Measurements from ENCODE around the gene APOO.
"Not testable (repeated sequence)": the region's sequence is repeated elsewhere in the genome, so short reads cannot be mapped to it uniquely, and the experiment has no call there.

The APOO gene

DNA sequence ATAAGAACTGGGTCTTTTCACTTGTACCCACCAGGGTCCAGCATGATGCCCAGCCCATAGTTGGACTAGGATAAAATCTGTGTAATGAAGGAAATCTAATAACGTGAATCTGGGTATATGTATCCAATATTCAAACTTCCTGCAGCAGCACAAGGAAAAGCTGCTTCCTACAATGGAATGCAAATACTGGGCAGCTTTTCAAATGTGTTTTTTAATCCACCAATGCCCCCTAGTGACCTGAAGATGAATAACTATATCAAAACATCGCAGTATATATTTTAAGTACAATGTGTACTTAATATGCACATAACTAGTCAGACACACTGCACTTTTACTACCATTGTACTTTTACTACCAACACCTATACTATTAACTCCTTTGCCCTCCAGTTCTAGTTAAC is 5.3 kb downstream of the APOO start:
- peak; percentile 49 to 58 for DNase-seq

DNA sequence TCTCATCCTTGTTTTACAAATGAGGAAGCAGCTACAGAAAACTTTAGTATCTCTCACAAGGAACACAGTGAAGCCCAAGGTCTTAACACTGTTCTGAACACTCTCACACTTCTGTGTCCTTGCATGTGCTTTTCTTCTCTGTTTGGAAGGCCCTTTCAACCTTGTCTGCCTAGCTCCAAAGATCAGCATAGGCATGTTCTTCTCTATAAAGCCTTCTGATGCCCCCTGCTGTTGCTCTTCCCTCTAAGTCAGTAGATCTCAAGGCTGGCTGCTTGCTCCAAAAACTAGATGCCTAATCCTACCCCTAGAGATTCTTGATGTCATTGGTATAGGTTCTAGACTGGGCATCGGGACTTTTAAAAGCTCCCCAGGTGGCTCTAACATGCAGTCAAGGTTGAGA is 5.9 kb downstream of the APOO start:
- peak; percentile 74 to 76 for DNase-seq

DNA sequence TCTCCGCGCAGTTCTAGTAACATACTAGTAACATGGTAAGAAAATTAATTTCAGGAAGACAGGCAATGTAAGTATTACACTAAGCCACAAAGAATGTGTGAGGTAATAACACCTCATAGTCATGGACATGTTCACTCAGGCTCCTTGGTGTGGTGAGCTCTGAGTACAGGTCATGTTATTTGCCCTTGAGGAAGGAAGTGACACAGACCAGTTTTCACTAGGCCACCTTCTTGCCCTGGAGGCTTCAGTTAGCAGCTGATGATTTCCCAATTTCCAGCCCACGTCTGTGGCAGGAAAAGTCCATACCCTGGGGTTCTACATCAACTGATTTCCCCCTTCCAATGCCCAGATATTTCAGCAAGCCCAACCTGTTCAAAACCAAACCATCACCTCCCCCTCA is 6.7 kb downstream of the APOO start:
- peak; percentile 71 to 84 for DNase-seq

DNA sequence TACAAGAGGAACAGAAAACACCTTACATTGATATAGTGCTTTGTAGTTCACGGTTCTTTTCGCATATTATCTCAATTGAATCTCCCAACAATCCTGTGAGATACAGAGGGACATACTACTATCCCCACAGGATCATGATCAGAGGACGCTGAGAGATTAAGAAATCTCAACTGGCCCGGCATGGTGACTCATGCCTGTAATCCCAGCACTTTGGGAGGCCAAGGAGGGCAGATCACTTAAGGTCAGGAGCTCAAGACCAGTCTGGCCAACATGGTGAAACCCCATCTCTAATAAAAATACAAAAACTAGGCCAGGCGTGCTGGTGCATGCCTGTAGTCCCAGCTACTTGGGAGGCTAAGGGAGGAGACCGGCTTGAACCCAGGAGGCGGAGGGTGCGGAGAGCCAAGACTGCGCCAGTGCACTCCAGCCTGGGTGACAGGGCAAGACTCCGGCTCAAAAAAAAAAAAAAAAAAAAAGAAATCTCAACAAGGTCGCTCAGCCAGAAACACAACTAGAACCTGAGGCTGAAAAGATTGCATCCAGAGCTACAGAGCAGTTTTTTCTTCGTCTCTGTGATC is 7.4 kb downstream of the APOO start:
- DNase-seq: peak; percentile 59 to 61

DNA sequence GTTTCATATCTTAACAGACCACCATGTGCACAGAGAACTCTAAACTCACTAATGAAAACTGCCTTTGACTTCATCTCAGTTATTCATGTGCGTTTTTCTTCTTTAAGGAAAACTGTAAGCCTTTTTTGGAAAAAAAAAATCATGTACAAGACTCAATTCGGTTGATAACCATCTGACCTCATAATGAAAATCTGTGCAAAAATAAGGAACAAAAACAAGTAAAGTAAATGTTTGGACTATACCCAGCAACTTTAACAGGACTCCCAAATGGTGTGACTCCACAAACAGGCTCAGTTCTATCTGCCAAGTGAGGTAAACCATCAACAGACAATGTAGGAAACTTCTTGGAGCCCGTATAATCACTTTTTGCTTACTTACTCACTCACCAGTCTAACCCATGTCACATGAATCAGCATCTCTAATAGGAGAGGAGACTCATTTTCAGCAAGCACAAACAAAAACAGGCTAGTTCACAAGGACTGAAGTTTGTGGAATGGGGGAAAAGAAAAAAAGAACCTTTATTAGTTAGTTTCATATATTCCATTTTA is 9.3 kb downstream of the APOO start:
- no peak for DNase-seq

DNA sequence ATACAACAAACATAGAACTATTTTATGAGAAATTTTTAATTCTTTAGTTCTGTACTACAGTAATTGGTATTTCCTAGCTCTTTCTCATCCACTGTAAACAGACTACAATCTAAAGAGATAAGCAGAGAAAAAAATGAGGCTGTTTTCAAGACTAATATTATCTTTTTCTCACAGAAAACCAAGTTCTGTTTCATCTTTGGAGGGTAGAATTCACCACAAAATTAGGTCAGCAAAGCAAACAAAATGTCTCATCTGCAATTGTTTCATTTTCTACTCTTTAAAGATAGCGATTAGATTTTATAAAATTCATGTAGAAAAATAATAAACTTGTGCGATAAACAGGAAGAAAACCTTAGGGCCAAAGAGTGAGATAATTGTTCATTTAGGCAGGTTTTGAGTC is 10.8 kb downstream of the APOO start:
- no peak for DNase-seq

DNA sequence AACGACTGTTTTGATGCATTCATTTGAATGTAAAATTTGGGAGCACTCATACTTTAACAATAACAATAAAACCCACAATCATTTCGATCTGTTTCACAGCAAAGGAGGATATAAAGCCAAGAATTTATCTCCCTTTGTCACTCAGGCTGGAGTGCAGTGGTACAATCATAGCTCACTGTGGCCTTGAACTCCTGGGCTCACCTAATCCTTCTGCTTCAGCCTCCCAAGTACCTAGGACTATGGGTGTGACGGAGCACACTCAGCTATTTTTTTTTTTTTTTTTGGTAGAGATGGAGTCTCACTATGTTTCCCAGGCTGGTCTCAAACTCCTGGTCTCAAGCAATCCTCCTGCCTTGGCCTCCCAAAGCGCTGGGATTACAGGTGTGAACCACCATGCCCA is 11.2 kb downstream of the APOO start:
- DNase-seq: not testable (repeated sequence)

DNA sequence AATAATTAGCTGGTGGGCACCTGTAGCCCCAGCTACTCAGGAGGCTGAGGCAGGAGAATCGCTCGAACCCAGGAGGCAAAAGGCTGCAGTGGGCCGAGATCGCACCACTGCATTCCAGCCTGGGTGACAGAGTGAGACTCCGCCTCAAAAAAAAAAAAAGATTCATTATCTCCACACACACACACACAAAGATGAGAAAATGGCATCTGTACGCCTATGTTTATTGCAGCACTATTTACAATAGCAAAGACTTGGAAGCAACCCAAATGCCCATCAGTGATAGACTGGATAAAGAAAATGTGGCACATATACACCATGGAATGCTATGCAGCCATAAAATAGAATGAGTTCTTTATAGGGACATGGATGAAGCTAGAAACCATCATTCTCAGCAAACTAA is 12.7 kb downstream of the APOO start:
- not testable (repeated sequence) for DNase-seq

DNA sequence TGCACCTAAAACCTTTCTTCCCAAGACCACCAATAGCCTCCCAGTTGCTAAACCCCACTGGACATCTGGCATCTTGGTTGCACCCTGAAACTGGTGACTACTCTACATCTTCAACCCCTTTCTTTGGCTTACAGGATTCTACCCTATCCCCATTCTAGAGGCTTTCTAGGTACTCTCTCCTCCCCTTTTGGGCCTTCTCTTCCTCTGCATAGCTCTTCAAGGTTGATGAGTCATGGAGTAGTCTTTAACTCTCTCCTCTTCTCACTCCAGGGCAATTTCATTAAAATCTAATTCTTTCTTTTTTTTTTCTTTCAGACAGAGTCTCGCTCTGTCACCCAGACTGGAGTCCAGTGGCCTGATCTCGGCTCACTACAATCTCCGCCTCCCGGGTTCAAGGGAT is 16.8 kb downstream of the APOO start:
- DNase-seq: no peak

DNA sequence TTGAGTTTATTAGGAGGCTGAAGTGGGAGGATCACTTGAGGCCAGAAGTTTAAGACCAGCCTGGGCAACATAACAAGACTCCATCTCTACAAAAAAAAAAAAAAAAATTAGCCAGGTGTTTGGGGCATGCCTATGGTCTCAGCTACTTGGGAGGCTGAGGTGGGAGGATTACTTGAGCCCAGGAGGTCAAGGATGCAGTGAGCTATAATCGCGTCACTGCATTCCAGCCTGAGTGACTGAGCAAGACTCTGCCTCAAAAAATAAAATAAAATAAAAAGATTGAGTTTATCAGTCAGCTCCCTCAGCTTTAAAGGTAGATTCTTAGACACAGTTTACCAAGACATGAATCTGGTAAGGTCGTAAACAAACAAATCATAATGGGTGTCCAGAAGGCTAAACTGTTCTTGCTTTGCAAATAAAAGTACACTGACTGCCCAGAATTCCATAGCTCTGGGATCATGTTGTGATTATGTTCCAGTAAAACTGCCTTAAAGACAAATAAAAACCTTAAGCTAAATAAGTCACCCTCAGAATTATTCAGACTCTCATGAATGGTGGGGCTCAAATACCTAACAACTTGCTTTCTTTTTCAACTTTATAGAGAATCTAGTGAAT is 18.7 kb downstream of the APOO start:
- no peak for DNase-seq

DNA sequence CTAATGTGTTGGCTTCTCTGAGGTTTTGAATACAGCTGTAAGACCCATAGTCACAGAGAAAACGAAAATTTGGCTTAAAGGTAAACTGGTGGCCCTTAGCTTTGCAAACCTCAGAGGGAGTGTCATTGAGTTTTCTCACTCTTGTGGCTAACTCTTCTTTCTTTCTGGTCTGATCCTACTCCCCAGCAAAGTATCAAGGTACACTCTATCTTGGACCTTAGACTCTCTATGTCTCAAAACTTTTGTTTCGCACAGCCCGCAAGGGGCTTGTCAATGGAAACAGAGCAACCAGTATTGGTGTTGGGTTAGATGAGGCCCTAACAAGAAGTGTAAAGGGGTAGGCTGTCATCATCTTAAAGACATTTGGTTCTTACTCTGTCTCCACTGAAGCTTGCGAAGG is 19.8 kb downstream of the APOO start:
- no peak for DNase-seq

DNA sequence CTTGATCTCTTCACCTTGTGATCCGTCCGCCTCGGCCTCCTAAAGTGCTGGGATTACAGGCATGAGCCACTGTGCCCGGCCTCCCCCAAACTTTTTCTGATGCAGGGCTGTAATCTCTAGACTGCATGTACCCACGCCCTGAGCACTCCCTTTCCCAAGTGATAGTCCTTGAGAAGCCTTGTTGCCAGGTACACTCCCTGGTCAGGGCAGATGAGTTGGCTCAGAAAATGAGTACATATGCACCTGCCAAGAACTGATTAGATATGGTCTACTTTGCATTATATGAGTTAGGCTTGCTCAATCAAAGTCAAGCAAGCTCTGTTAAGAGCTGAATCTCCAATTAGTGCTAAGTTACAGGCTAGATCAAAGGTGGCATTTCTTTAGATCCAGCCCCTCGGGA is 20.3 kb downstream of the APOO start:
- no peak for DNase-seq

DNA sequence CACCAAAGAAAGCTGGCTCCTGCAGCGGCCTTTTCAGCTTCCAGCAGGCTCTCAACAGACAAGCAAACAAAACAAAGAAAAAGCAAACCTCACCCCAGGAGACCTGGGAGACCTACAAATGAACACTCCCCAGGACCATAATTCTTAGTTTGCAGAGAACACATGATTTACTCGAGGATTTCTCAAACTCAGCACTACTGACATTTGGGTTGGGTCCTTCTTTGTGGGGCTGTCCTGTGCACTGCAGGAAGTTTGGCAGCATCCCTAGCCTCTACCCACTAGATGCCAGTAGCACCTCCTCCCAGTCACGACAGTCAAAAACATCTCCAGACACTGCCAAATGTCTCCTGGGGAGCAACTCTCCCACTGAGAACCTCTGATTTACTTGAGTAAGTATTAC is 21.9 kb downstream of the APOO start:
- no peak for DNase-seq

DNA sequence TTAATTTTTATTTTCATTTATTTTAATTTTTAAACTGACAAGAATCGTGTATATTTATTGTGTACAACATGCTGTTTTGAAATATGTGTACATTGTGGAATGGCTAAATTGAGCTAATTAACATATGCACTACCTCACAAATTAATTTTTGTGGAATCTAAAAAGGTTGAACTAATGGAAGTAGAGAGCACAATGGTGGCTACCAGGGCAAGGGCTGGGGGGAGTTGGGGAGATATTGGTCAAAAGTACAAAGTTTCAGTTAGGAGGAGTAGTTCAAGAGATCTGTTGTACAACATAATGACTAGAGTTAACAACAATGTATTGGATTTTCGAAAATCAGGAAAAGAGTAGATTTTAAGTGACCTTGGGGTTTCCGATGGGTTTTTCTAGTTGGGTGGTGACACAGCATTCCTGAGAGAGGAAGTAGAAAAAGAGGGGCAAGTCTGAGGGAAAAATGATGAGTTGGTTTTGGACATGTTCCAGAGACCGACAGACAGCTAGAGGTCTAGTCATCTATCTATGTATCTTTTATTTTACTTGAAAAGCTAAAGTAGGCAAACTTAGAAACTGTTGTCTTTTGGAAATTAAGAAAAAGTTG is 23.2 kb downstream of the APOO start:
- peak; percentile 49 to 50 for DNase-seq

DNA sequence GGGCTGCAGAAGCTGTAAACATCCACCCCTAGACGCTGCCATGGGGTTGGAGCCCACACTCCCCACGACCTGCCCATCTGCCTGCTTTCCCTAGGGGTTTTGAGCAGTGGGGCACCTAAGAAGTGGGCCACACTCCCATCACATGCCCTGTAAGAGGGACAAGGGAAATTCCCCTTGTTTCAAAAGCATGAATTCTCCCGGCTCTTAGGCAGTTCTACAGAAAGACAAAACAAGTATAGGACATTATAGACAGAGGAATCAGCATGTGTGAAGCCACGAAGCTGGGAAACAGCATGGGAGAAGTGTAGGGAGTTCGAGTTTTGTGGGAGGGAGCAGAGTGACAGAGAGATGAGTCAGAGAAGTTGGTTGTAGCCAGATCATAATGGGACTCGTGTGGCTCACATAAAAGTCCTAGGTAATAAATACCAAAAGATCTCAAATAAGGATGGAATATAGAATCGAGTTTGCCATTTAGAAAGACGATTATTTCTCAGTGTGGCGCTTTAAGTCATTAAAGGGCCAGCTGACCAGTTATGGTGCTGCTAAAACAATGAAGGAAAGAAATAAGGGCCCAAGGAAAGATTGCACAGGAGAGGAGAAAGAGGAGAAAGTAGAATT is 23.9 kb downstream of the APOO start:
- peak; percentile 45 to 69 for DNase-seq

DNA sequence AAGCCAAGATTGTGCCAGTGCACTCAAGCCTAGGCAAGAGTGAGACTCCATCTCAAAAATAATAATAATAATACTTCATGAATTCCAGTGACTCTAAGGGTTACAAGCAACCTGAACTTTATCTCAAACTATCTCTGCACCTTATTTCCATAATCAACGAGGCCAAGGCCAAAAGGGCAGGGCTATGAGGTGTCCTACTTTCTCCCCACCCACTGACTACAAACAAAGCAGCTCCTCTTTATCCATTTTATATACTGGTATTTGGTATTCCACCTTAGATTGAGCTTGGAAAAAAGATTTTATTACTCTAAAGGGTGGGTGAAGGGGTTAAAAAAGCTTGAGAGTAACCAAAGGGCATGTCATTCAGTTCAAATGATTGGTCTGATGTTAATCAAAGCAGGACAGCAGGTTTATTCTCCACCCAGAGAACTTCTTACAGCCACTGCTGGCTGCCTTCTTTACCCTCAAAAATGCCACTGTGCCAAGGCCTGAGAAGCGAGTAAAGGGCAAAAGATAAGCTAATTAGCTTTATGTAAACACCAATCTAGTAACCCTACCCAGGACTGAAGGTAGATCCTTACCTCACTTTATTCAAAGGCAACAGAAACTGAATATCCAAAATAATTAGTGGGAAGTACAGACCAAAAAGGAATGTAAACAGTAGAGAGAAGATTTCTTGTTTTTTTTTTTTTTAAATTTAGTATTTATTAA is 28.2 kb downstream of the APOO start:
- no peak for DNase-seq

DNA sequence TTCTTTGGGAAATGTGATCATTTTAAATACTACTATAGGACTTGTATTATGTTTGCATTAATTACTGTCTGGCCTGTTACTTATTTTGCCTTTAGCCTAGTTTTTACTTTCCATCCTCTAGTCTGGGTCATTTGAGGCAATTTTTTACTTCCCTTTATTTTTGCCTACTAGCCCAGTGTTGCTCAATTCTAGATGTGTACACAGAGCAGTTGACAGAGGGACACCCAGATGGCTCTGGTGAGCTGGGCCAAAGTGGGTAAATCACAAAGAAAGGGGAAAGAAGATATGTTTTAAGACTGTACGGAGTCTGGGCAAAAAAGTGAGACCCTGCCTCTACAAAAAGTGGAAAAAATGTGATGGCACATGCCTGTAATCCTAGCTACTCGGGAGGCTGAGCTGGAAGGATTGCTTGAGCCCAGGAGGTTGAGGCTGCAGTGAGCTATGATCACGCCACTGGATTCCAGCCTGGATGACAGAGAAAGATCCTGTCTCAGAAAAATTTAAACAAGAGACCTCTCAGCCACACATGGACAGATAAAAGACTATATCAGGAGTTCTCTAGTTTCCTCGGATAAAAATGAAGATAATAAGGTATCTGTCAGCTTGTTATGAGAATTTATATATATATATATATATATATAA is 35.7 kb downstream of the APOO start:
- peak; percentile 71 to 87 for DNase-seq

DNA sequence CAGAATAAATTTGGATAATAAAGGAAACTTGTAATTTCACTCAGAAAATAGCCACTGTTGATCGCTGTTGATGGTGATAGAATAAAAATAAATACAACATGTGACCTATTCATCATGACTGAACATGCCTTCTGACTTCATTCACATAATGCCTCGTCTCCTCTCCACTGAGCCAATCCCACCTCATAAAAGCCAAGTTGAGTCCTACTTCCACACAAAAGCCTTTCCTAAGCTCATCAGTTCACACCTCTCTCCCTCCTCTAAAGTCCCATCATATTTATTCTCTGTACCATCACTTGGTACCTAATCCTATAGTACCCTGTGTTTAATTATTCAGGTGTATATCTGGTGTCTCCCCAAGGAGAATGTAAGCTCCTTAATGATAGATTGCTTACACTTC is 37.7 kb downstream of the APOO start:
- DNase-seq: no peak

DNA sequence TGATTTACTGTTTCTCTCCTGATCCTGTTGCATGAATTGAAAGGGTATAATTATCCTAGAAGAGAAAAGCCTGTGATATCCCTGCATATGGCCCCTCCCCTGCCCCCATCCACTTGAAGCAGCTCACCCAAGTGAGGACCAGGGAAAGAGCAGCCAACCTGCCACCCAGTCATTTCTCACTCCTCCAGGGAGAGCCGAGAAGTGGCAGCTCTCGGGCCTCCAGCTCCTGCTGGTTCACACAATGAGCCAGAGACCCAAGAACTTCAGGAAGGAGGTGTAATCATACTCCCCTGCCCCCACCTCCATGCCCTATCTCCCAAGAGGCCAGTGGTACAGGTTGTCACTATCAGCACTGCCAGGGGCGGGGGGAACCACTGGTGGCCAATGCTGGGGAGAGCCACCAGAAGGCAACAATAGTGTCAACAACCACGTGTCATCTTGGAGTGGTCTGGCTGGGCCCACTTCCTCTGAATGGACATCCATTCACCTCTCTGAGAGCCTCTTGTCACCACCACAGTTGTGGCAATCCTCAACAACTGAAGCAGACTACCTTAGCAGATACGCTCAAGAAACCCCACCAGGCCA is 42.9 kb downstream of the APOO start:
- DNase-seq: no peak

DNA sequence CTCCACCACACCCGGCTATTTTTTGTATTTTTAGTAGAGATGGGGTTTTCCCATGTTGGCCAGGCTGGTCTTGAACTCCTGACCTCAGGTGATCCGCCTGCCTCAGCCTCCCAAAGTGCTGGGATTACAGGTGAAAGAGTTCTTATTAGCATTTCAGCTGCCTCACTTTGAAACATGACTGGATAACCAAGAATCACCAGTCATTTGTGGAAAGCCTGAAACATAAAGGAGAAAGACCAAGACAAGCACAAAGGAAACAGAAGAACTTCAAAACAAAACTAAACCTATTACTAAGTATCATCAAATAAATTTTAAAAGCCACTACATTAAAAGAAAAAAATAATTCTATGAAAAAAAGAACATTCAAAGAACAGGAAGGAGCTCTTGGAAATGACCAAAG is 45.8 kb downstream of the APOO start:
- not testable (repeated sequence) for DNase-seq

DNA sequence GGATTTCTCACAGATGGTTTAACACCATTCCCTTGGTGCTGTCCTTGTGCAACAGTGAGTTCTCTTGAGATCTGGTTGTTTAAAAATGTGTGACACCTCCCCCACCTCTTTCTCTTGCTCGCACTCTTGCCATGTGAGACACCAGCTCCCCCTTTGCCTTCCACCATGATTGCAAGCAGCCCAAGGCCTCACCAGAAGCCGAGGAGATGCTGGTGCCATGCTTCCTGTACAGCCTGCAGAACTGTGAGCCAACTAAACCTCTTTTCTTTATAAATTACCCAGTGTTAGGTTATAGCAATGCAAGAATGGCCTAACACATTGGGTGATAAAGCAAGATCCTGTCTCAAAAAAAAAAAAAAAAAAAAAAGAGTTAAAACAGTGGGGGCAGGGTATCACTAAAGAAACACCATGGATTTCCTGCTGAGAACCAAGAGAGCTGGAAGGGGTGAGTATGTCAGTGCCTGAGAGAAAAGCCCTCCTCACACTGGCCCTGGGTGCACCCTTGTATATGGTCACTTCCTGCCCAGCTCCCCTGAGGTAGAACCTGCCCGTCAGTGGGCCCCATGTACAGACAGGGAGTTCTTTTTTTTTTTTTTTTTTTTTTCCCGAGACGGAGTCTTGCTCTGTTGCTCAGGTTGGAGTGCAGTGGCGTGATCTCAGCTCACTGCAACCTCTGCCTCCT is 46.4 kb downstream of the APOO start:
- no peak for DNase-seq

DNA sequence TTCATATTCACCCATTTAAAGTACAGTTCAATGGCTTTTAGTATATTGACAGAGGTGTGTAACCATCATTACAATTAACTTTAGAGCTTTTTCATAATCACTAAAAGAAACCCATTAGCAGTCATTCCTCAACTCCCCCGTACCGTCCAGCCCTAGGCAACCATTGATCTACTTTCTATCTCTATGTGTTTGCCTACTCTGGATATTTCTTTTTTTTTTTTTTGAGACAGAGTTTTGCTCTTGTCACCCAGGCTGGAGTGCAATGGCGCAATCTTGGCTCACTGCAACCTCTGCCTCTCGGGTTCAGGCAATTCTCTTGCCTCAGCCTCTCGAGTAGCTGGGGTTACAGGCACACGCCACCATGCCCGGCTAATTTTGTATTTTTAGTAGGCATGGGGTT is 48.5 kb downstream of the APOO start:
- DNase-seq: not testable (repeated sequence)

All from inflammatory macrophage (primary cell).